Mesenchymal stem cell (in vitro differentiated cells and primary cell): ENCODE measurements around the gene SNAP47.

Experiments used
- DNase-seq: peaks from one replicate; pipeline ENCODE4 v3.0.0-alpha.2; 2013
- H2AFZ ChIP-seq: one replicate; pipeline ENCODE4 v1.6.1; 2013; ENCODE audit warnings: low read depth, mild to moderate bottlenecking, control low read depth, inconsistent platforms, low read length, moderate library complexity
- H2AK5ac ChIP-seq: 2 replicates; pipeline ENCODE4 v1.6.1; 2013; ENCODE audit warnings: low read length, moderate library complexity, mild to moderate bottlenecking, inconsistent platforms; ENCODE audit not compliant: severe bottlenecking
- H2BK120ac ChIP-seq: one replicate; pipeline ENCODE4 v1.6.1; 2013; ENCODE audit warnings: low read depth, mild to moderate bottlenecking, inconsistent platforms, low read length, moderate library complexity
- H2BK12ac ChIP-seq, 2 experiments: one replicate each; pipeline ENCODE4 v1.6.1; 2013; ENCODE audit warnings: inconsistent platforms in 2 of 2, low read length in 2 of 2, mild to moderate bottlenecking in 2 of 2, moderate library complexity in 2 of 2, control low read depth in 1 of 2
- H2BK15ac ChIP-seq: one replicate; pipeline ENCODE4 v1.6.1; 2013; ENCODE audit warnings: mild to moderate bottlenecking, low read depth, inconsistent platforms; ENCODE audit not compliant: poor library complexity, severe bottlenecking
- H2BK5ac ChIP-seq: 2 replicates; pipeline ENCODE4 v1.6.1; 2013; ENCODE audit warnings: low read depth, mild to moderate bottlenecking, low read length, control low read depth, inconsistent platforms; ENCODE audit not compliant: poor library complexity, severe bottlenecking
- H3K14ac ChIP-seq, 2 experiments: one replicate each; pipeline ENCODE4 v1.6.1; 2013; ENCODE audit warnings: inconsistent platforms in 2 of 2, low read length in 2 of 2, control low read depth in 1 of 2, mild to moderate bottlenecking in 1 of 2, moderate library complexity in 1 of 2
- H3K18ac ChIP-seq, 2 experiments: one replicate each; pipeline ENCODE4 v1.6.1; 2013; ENCODE audit warnings: inconsistent platforms in 2 of 2, low read length in 2 of 2, control low read depth in 1 of 2, low read depth in 1 of 2, mild to moderate bottlenecking in 1 of 2
- H3K23ac ChIP-seq, 2 experiments: one replicate each; pipeline ENCODE4 v1.6.1; 2013; ENCODE audit warnings: inconsistent platforms in 2 of 2, low read length in 2 of 2, mild to moderate bottlenecking in 2 of 2, moderate library complexity in 2 of 2, control low read depth in 1 of 2
- H3K27ac ChIP-seq: 2 replicates; pipeline ENCODE4 v1.5.1; 2013; ENCODE audit warnings: mild to moderate bottlenecking, moderate library complexity, low read length, control low read depth, inconsistent platforms; ENCODE audit not compliant: poor library complexity, severe bottlenecking
- H3K27me3 ChIP-seq, 2 experiments: 2 replicates each; pipeline versions ENCODE4 v1.6.1 to v1.7.0; 2013; ENCODE audit warnings: low read length in 2 of 2, mild to moderate bottlenecking in 2 of 2, moderate library complexity in 2 of 2, control low read depth in 1 of 2, inconsistent platforms in 1 of 2; ENCODE audit not compliant: control insufficient read depth in 1 of 2, insufficient read depth in 1 of 2
- H3K36me3 ChIP-seq, 2 experiments: 2 replicates each; pipeline versions ENCODE4 v1.6.1 to v1.7.0; 2013; ENCODE audit warnings: low read length in 2 of 2, control low read depth in 1 of 2, inconsistent platforms in 1 of 2, low read depth in 1 of 2, mild to moderate bottlenecking in 1 of 2; ENCODE audit not compliant: insufficient read depth in 2 of 2, control insufficient read depth in 1 of 2
- H3K4ac ChIP-seq, 2 experiments: one replicate each; pipeline ENCODE4 v1.6.1; 2013; ENCODE audit warnings: inconsistent platforms in 2 of 2, low read length in 2 of 2, mild to moderate bottlenecking in 2 of 2, moderate library complexity in 2 of 2, control low read depth in 1 of 2, low read depth in 1 of 2
- H3K4me1 ChIP-seq: 2 replicates; pipeline ENCODE4 v1.6.1; 2013; ENCODE audit warnings: low read depth, low read length, control low read depth; ENCODE audit not compliant: control insufficient read depth, insufficient read depth
- H3K4me2 ChIP-seq: 2 replicates; pipeline ENCODE4 v1.6.1; 2013; ENCODE audit warnings: low read length, mild to moderate bottlenecking, inconsistent platforms; ENCODE audit not compliant: poor library complexity, severe bottlenecking
- H3K4me3 ChIP-seq, 2 experiments: 2 replicates each; pipeline versions ENCODE4 v1.5.1 to v1.7.0; 2013; ENCODE audit warnings: low read length in 2 of 2, mild to moderate bottlenecking in 2 of 2, control low read depth in 1 of 2, low read depth in 1 of 2; ENCODE audit not compliant: insufficient read depth in 1 of 2
- H3K79me1 ChIP-seq: replicated peaks from 2 replicates; pipeline ENCODE4 v1.6.1; 2013; ENCODE audit warnings: mild to moderate bottlenecking, control low read depth, low read length, inconsistent platforms; ENCODE audit not compliant: poor library complexity, severe bottlenecking
- H3K9ac ChIP-seq: 2 replicates; pipeline ENCODE4 v1.7.0; 2013; ENCODE audit warnings: mild to moderate bottlenecking, low read length, moderate library complexity
- H3K9me3 ChIP-seq: 2 replicates; pipeline ENCODE4 v1.7.0; 2013; ENCODE audit warnings: mild to moderate bottlenecking, low read length; ENCODE audit not compliant: control insufficient read depth
- H4K8ac ChIP-seq: one replicate; pipeline ENCODE4 v1.6.1; 2013; ENCODE audit warnings: inconsistent platforms, mild to moderate bottlenecking, low read length, moderate library complexity
- H4K91ac ChIP-seq: one replicate; pipeline ENCODE4 v1.6.1; 2013; ENCODE audit warnings: mild to moderate bottlenecking, low read length, inconsistent platforms
- WGBS: methylation state at CpG from one replicate; pipeline ENCODE4 v1.1.7; 2013; ENCODE audit warnings: mixed read lengths; 5-methylcytosine and 5-hydroxymethylcytosine counted together

The SNAP47 gene

GRCh38 chr1:227790034-227790400, 54.8 kb downstream of the SNAP47 start:
- H2BK12ac ChIP-seq: no peak overlapping the region
- no peak overlapping the region for H3K27ac ChIP-seq
- H4K91ac ChIP-seq: no peak overlapping the region
- H3K23ac ChIP-seq: no peak overlapping the region
- no peak overlapping the region for H3K4me3 ChIP-seq
- no peaks in the 10 kb centered on the region for H3K79me1 ChIP-seq
- no peak overlapping the region for H3K18ac ChIP-seq
- H3K4me1 ChIP-seq: peaks cover 46% of the 10 kb centered on the region
- H2BK120ac ChIP-seq: no peak overlapping the region
- no peak overlapping the region for H3K14ac ChIP-seq
- no peak overlapping the region for H2BK15ac ChIP-seq
- H3K4me2 ChIP-seq: no peak overlapping the region
- H3K9me3 ChIP-seq: no peaks in the 10 kb centered on the region
- no peak for DNase-seq
- H3K27me3 ChIP-seq: peaks cover 0 to 18% of the 10 kb centered on the region in 2 experiments
- H2BK5ac ChIP-seq: no peak overlapping the region
- no peak overlapping the region for H3K9ac ChIP-seq
- no peak overlapping the region for H3K4ac ChIP-seq
- no peak overlapping the region for H2AK5ac ChIP-seq
- 94% methylated on average over 2 of the region's 2 CpGs for WGBS
- H3K36me3 ChIP-seq: no peaks in the 10 kb centered on the region
- H2AFZ ChIP-seq: no peak overlapping the region
- no peak overlapping the region for H4K8ac ChIP-seq

GRCh38 chr1:227790868-227791267, 55.6 kb downstream of the SNAP47 start:
- no peak overlapping the region for H2AK5ac ChIP-seq
- no peak overlapping the region for H3K4me3 ChIP-seq
- no peak overlapping the region for H2AFZ ChIP-seq
- DNase-seq: no peak
- no peak overlapping the region for H3K14ac ChIP-seq
- H3K23ac ChIP-seq: no peak overlapping the region
- no peaks in the 10 kb centered on the region for H3K36me3 ChIP-seq
- H4K91ac ChIP-seq: no peak overlapping the region
- no peak overlapping the region for H4K8ac ChIP-seq
- H3K79me1 ChIP-seq: no peaks in the 10 kb centered on the region
- H3K9me3 ChIP-seq: no peaks in the 10 kb centered on the region
- peaks cover 0 to 13% of the 10 kb centered on the region in 2 experiments for H3K27me3 ChIP-seq
- no peak overlapping the region for H3K9ac ChIP-seq
- H2BK5ac ChIP-seq: no peak overlapping the region
- H3K4me1 ChIP-seq: peaks cover 46% of the 10 kb centered on the region
- H2BK12ac ChIP-seq: no peak overlapping the region
- 84% methylated on average over 4 of the region's 4 CpGs for WGBS
- H2BK15ac ChIP-seq: no peak overlapping the region
- no peak overlapping the region for H2BK120ac ChIP-seq
- no peak overlapping the region for H3K18ac ChIP-seq
- no peak overlapping the region for H3K4ac ChIP-seq
- no peak overlapping the region for H3K27ac ChIP-seq
- H3K4me2 ChIP-seq: no peak overlapping the region

GRCh38 chr1:227791425-227792143, 56.3 kb downstream of the SNAP47 start:
- Histone ChIP-seq H3K36me3 (no peaks in the 10 kb centered on the region), H3K14ac (no peak overlapping the region), H3K27me3 (peaks cover 0 to 6% of the 10 kb centered on the region in 2 experiments), H2AK5ac (no peak overlapping the region), H2BK5ac (no peak overlapping the region), H3K4me3 (no peak overlapping the region), H3K4me2 (no peak overlapping the region), H3K9ac (no peak overlapping the region), H3K79me1 (no peaks in the 10 kb centered on the region), H2BK15ac (no peak overlapping the region), H3K4ac (no peak overlapping the region), H4K8ac (no peak overlapping the region), H2AFZ (no peak overlapping the region), H4K91ac (no peak overlapping the region), H3K9me3 (no peaks in the 10 kb centered on the region), H3K27ac (no peak overlapping the region), H3K18ac (no peak overlapping the region), H2BK12ac (no peak overlapping the region), H3K23ac (no peak overlapping the region), H3K4me1 (peaks cover 46% of the 10 kb centered on the region), H2BK120ac (no peak overlapping the region)
- WGBS: 88% methylated on average over 4 of the region's 6 CpGs
- no peak for DNase-seq

GRCh38 chr1:227792216-227793078, 57.2 kb downstream of the SNAP47 start:
- Histone ChIP-seq H3K14ac (no peak overlapping the region), H3K18ac (no peak overlapping the region), H3K27me3 (peaks cover 5 to 6% of the 10 kb centered on the region in 2 experiments), H3K36me3 (no peaks in the 10 kb centered on the region), H2BK12ac (no peak overlapping the region), H2BK120ac (no peak overlapping the region), H2BK15ac (no peak overlapping the region), H2AK5ac (no peak overlapping the region), H3K27ac (no peak overlapping the region), H3K4me1 (peaks cover 38% of the 10 kb centered on the region), H3K23ac (no peak overlapping the region), H4K91ac (no peak overlapping the region), H4K8ac (no peak overlapping the region), H3K4ac (no peak overlapping the region), H2BK5ac (no peak overlapping the region), H2AFZ (no peak overlapping the region), H3K79me1 (no peaks in the 10 kb centered on the region), H3K9me3 (no peaks in the 10 kb centered on the region), H3K4me2 (no peak overlapping the region), H3K9ac (no peak overlapping the region), H3K4me3 (no peak overlapping the region)
- DNase-seq: no peak
- 87% methylated on average over 19 of the region's 19 CpGs for WGBS
